Astrocyte of the spinal cord (primary cell): ENCODE measurements around the gene APOC1.
"Not testable (repeated sequence)": the region's sequence is repeated elsewhere in the genome, so short reads cannot be mapped to it uniquely, and the experiment has no call there.

Experiments
- DNase-seq: peaks from one replicate; pipeline ENCODE4 v3.0.0; 2011; ENCODE audit warnings: low read depth, low spot score
- H3K4me3 ChIP-seq: 2 replicates; pipeline ENCODE4 v1.5.1; 2011; ENCODE audit warnings: low read depth, mild to moderate bottlenecking, low read length, moderate library complexity
- CTCF ChIP-seq: IDR thresholded peaks from 2 replicates; pipeline ENCODE4 v1.5.1; 2012; ENCODE audit warnings: low read depth, mild to moderate bottlenecking, low read length, inconsistent platforms
- in situ Hi-C: cut with HindIII; loops from 2 replicates; pipeline ENCODE4 v1.10.0; 2017; ENCODE audit warnings: low sequenced_read_pairs

The APOC1 gene

GRCh38 chr19:44925114-44925891 lies 10.9 kb downstream of the APOC1 start:
- DNase-seq, result peak; percentile 18
- H3K4me3 ChIP-seq, result no peak overlapping the region
- no peak for TF ChIP-seq CTCF
- in situ Hi-C loops, result no loop called here

- DNase-seq, in situ Hi-C loops, H3K4me3 ChIP-seq: not testable (repeated sequence)
Observed at GRCh38 chr19:44926245-44927077, 12.1 kb downstream of the APOC1 start.

GRCh38 chr19:44927746-44928145 lies 13.3 kb downstream of the APOC1 start:
- TF ChIP-seq CTCF, result no peak
- in situ Hi-C loops, result no loop called here
- DNase-seq, result peak; percentile 63
- H3K4me3 ChIP-seq, result no peak overlapping the region

- DNase-seq, result no peak
- TF ChIP-seq CTCF, result no peak
Observed at GRCh38 chr19:44930088-44930487, 15.7 kb downstream of the APOC1 start.

GRCh38 chr19:44931541-44931940 lies 17.1 kb downstream of the APOC1 start:
- TF ChIP-seq CTCF, result no peak
- DNase-seq, result no peak

More at GRCh38 chr19:44930088-44930487, 15.7 kb downstream of the APOC1 start:
- in situ Hi-C loops, result no loop called here
- H3K4me3 ChIP-seq, result no peak overlapping the region

GRCh38 chr19:44939668-44940067 lies 25.3 kb downstream of the APOC1 start:
- no peak overlapping the region for H3K4me3 ChIP-seq
- no peak for DNase-seq
- TF ChIP-seq CTCF, result no peak
- in situ Hi-C loops, result no loop called here

More at GRCh38 chr19:44931541-44931940, 17.1 kb downstream of the APOC1 start:
- in situ Hi-C loops, result no loop called here
- no peak overlapping the region for H3K4me3 ChIP-seq
